ENCODE measurements around the gene MACC1. TPM values are rescaled to one million over a fixed set of nuclear protein-coding genes. Genes with fewer than 3 reads are reported as not detected.

MACC1 gene
- total RNA-seq, 3 donors from 2014 or later: 0.19 to 0.34 (median 0.23) TPM

- H3K9me3 Mint-ChIP-seq: no peaks in the 10 kb centered on the region
- ATAC-seq: no peak
- no peaks in the 10 kb centered on the region for H3K36me3 Mint-ChIP-seq (ENCODE audit: insufficient read depth)
- no peak overlapping the region for H3K4me3 Mint-ChIP-seq
- H3K27me3 Mint-ChIP-seq (ENCODE audit: low read depth): no peaks in the 10 kb centered on the region
- DNase-seq: no peak
- no peaks in the 10 kb centered on the region for H3K4me1 Mint-ChIP-seq (ENCODE audit: low read depth)
Observed at GRCh38 chr7:20102982-20103381, 114.2 kb downstream of the MACC1 start.

GRCh38 chr7:20095862-20096261, 121.3 kb downstream of the MACC1 start:
- H3K4me3 Mint-ChIP-seq: no peak overlapping the region
- no peak for DNase-seq
- H3K27me3 Mint-ChIP-seq (ENCODE audit: low read depth): no peaks in the 10 kb centered on the region
- peaks cover 17% of the 10 kb centered on the region for H3K9me3 Mint-ChIP-seq
- H3K4me1 Mint-ChIP-seq (ENCODE audit: low read depth): no peaks in the 10 kb centered on the region
- ATAC-seq: no peak
- no peaks in the 10 kb centered on the region for H3K36me3 Mint-ChIP-seq (ENCODE audit: insufficient read depth)

GRCh38 chr7:20095436-20095835, 121.7 kb downstream of the MACC1 start:
- H3K4me3 Mint-ChIP-seq: no peak overlapping the region
- ATAC-seq (no peak), DNase-seq (no peak)
- no peaks in the 10 kb centered on the region for H3K27me3 Mint-ChIP-seq (ENCODE audit: low read depth)
- no peaks in the 10 kb centered on the region for H3K4me1 Mint-ChIP-seq (ENCODE audit: low read depth)
- no peaks in the 10 kb centered on the region for H3K36me3 Mint-ChIP-seq (ENCODE audit: insufficient read depth)
- peaks cover 17% of the 10 kb centered on the region for H3K9me3 Mint-ChIP-seq

GRCh38 chr7:20089431-20089830, 127.8 kb downstream of the MACC1 start:
- Mint-ChIP-seq H3K4me3 (no peak overlapping the region), H3K9me3 (peaks cover 20% of the 10 kb centered on the region), H3K4me1 (ENCODE audit: low read depth) (no peaks in the 10 kb centered on the region), H3K36me3 (ENCODE audit: insufficient read depth) (no peaks in the 10 kb centered on the region), H3K27me3 (ENCODE audit: low read depth) (no peaks in the 10 kb centered on the region)
- DNase-seq (no peak), ATAC-seq (no peak)

GRCh38 chr7:20085086-20085485, 132.1 kb downstream of the MACC1 start:
- Mint-ChIP-seq H3K9me3 (peaks cover 15% of the 10 kb centered on the region), H3K4me3 (no peak overlapping the region), H3K36me3 (ENCODE audit: insufficient read depth) (no peaks in the 10 kb centered on the region), H3K4me1 (ENCODE audit: low read depth) (no peaks in the 10 kb centered on the region), H3K27me3 (ENCODE audit: low read depth) (no peaks in the 10 kb centered on the region)
- ATAC-seq (no peak), DNase-seq (no peak)

Other genes with a start within 250 kb of the MACC1 start
- gene ITGB8, start 113.5 kb upstream of the MACC1 start, total RNA-seq: under 1 TPM; 0.10 to 0.19 (median 0.11) TPM

Data from activated T-cell treated with anti-CD3 and anti-CD28 coated beads, Interleukin-2, amount 50 U/mL, for 4 hours (primary cell).